KMS-11 (cell line): Measurements from ENCODE around the gene FOXP1.

Experiments
- H2AFZ ChIP-seq: fragments of 200-600 bp; sonication (generic); 2 replicates; pipeline ENCODE4 v1.6.1; 2016; ENCODE audit warnings: antibody characterized with exemption, mixed run types, low read depth
- H3K27ac ChIP-seq: fragments of 200-600 bp; sonication (generic); 2 replicates; pipeline ENCODE4 v1.6.1; 2016; ENCODE audit warnings: mild to moderate bottlenecking, mixed run types
- H3K27me3 ChIP-seq: fragments of 200-600 bp; sonication (generic); 2 replicates; pipeline ENCODE4 v1.6.1; 2017; ENCODE audit warnings: mild to moderate bottlenecking, low read depth, mixed run types, moderate library complexity; ENCODE audit not compliant: insufficient read depth
- H3K36me3 ChIP-seq: fragments of 200-600 bp; sonication (generic); 2 replicates; pipeline ENCODE4 v1.6.1; 2017; ENCODE audit warnings: mild to moderate bottlenecking, mixed run types; ENCODE audit not compliant: insufficient read depth
- H3K4me1 ChIP-seq: fragments of 200-600 bp; sonication (generic); 2 replicates; pipeline ENCODE4 v1.6.1; 2016; ENCODE audit warnings: mild to moderate bottlenecking, low read depth, mixed run types; ENCODE audit not compliant: poor library complexity, severe bottlenecking
- H3K4me2 ChIP-seq: fragments of 200-600 bp; sonication (generic); 2 replicates; pipeline ENCODE4 v1.7.0; 2016; ENCODE audit warnings: mild to moderate bottlenecking, mixed run types
- H3K4me3 ChIP-seq: fragments of 200-600 bp; sonication (generic); IDR thresholded peaks from 2 replicates; pipeline ENCODE4 v1.6.1; 2017; ENCODE audit warnings: low read depth, low read length, mixed read lengths; ENCODE audit not compliant: insufficient read depth
- H3K79me2 ChIP-seq: fragments of 200-600 bp; sonication (generic); 2 replicates; pipeline ENCODE4 v1.6.1; 2016; ENCODE audit warnings: low read depth, mixed run types; ENCODE audit not compliant: insufficient read depth
- H3K9ac ChIP-seq: fragments of 200-600 bp; sonication (generic); 2 replicates; pipeline ENCODE4 v1.6.1; 2016; ENCODE audit warnings: mild to moderate bottlenecking, mixed run types
- H4K20me1 ChIP-seq: fragments of 200-600 bp; sonication (generic); 2 replicates; pipeline ENCODE4 v1.6.1; 2016; ENCODE audit warnings: mild to moderate bottlenecking, mixed run types; ENCODE audit not compliant: insufficient read depth
- TF ChIP-seq, protein P1 (sequence below): fragments of 200-600 bp; sonication (generic); conservative IDR thresholded peaks from 2 replicates; pipeline ENCODE4 v1.6.1; 2017; ENCODE audit warnings: low read depth, mild to moderate bottlenecking, antibody characterized with exemption, low read length, moderate library complexity, mixed read lengths

FOXP1 gene

GRCh38 chr3:71258526-71258925, 325.0 kb downstream of the FOXP1 start:
- Histone ChIP-seq H3K27me3 (no peaks in the 10 kb centered on the region), H3K4me2 (no peak overlapping the region), H3K4me1 (peaks cover 6% of the 10 kb centered on the region), H2AFZ (no peak overlapping the region), H3K36me3 (no peaks in the 10 kb centered on the region), H3K27ac (no peak overlapping the region), H3K9ac (no peak overlapping the region), H3K4me3 (no peak overlapping the region), H3K79me2 (no peaks in the 10 kb centered on the region), H4K20me1 (no peaks in the 10 kb centered on the region)
- TF ChIP-seq, protein P1, sequence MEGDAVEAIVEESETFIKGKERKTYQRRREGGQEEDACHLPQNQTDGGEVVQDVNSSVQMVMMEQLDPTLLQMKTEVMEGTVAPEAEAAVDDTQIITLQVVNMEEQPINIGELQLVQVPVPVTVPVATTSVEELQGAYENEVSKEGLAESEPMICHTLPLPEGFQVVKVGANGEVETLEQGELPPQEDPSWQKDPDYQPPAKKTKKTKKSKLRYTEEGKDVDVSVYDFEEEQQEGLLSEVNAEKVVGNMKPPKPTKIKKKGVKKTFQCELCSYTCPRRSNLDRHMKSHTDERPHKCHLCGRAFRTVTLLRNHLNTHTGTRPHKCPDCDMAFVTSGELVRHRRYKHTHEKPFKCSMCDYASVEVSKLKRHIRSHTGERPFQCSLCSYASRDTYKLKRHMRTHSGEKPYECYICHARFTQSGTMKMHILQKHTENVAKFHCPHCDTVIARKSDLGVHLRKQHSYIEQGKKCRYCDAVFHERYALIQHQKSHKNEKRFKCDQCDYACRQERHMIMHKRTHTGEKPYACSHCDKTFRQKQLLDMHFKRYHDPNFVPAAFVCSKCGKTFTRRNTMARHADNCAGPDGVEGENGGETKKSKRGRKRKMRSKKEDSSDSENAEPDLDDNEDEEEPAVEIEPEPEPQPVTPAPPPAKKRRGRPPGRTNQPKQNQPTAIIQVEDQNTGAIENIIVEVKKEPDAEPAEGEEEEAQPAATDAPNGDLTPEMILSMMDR: no peak

- H3K27me3 ChIP-seq: no peaks in the 10 kb centered on the region
- H3K4me1 ChIP-seq: peaks cover 3% of the 10 kb centered on the region
- H4K20me1 ChIP-seq: no peaks in the 10 kb centered on the region
- TF ChIP-seq, protein P1: no peak
- H3K4me3 ChIP-seq: no peak overlapping the region
- H3K36me3 ChIP-seq: no peaks in the 10 kb centered on the region
- H3K4me2 ChIP-seq: no peak overlapping the region
- H3K9ac ChIP-seq: no peak overlapping the region
- H2AFZ ChIP-seq: no peak overlapping the region
- H3K79me2 ChIP-seq: no peaks in the 10 kb centered on the region
- H3K27ac ChIP-seq: no peak overlapping the region
These were observed 325.4 kb downstream of the FOXP1 start for GRCh38 chr3:71258116-71258515.

- no peak overlapping the region for H2AFZ ChIP-seq
- no peaks in the 10 kb centered on the region for H3K27me3 ChIP-seq
- H3K4me3 ChIP-seq: no peak overlapping the region
- H4K20me1 ChIP-seq: no peaks in the 10 kb centered on the region
- H3K36me3 ChIP-seq: no peaks in the 10 kb centered on the region
- no peak overlapping the region for H3K9ac ChIP-seq
- no peaks in the 10 kb centered on the region for H3K79me2 ChIP-seq
- H3K27ac ChIP-seq: no peak overlapping the region
- TF ChIP-seq, protein P1: no peak
- no peak overlapping the region for H3K4me2 ChIP-seq
- H3K4me1 ChIP-seq: no peaks in the 10 kb centered on the region
These were observed 328.0 kb downstream of the FOXP1 start for GRCh38 chr3:71255498-71255897.

DNA sequence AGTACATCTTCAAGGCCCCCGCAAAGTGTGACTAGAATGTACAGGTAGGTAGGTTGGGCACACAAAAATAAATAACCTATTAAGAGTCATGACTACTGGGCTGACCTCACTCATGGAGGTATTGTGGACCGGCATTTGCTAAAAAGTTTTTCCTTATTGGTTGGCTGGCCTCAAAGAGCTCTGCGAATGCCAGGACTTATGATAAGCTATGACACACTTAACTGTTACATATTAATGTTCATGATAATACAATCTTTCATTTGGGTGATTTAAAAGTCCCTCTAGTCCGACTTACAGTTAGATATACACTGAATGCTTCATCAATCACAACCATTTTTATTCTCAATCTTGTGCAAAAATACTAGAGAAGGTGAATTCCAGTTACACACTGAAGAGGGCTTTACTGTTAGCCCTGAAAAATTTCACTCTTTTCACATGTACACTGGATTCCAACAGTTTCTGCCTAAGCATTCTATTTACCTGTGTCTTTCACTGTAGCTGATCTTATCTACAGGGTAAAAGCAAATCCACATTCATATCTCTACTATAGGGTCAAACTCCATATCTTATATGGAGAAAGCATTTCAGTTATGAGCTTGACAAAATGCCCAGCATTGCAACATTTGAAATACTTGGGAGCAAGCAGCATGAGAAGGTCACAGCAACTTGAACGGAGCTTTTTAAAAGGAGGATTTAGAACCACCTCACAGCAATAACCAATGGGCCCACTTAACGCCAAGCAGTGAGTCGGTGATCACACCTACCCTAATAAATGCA, 329.1 kb downstream of the FOXP1 start:
- Histone ChIP-seq H4K20me1 (no peaks in the 10 kb centered on the region), H2AFZ (no peak overlapping the region), H3K4me1 (no peaks in the 10 kb centered on the region), H3K36me3 (no peaks in the 10 kb centered on the region), H3K4me2 (no peak overlapping the region), H3K79me2 (no peaks in the 10 kb centered on the region), H3K4me3 (no peak overlapping the region), H3K9ac (no peak overlapping the region), H3K27me3 (no peaks in the 10 kb centered on the region), H3K27ac (no peak overlapping the region)
- TF ChIP-seq, protein P1: no peak
